Ovary (tissue), 3 donors: Measurements from ENCODE around the gene UBAP1L.
A peak's percentile ranks its signal among the peaks of the same experiment; 100 is the strongest.

Source experiments
- EP300 ChIP-seq: sonication (generic); formaldehyde crosslinking; IDR thresholded peaks from one replicate; pipeline ENCODE4 v1.6.1; 2017; ENCODE audit warnings: antibody characterized with exemption
- POLR2A ChIP-seq: fragments of 450-650 bp; IDR thresholded peaks from one replicate; pipeline ENCODE4 v1.6.1; 2017; ENCODE audit warnings: antibody characterized with exemption, mild to moderate bottlenecking, moderate library complexity
- TF ChIP-seq, protein P1 (sequence below), 3 donors: fragments of 450-650 bp in 2 of 3; fragments of 200-600 bp in 1 of 3; IDR thresholded peaks; one replicate each; pipeline versions ENCODE4 v1.5.1 to v1.8.0; 2016 to 2022; ENCODE audit warnings: antibody characterized with exemption in 3 of 3, mild to moderate bottlenecking in 1 of 3
- donor health status: DM: no; HTN: no; CAD: no.

DNA sequence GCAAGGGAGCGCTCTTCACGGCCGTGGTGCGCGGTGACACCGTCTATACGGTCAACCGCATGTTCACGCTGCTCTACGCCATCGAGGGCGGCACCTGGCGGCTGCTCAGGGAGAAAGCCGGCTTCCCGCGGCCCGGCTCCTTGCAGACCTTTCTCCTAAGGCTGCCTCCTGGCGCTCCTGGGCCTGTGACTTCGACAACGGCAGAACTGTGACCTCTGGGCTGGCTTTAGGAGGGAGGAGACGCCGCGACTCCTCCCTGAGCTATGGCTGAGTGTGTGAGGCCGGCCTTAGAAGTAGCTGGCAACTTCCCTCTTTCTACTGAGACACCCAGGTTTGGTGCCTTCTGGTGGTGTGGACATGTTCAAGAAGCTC is 37.0 kb downstream of the UBAP1L start:
- TF ChIP-seq, protein P1, sequence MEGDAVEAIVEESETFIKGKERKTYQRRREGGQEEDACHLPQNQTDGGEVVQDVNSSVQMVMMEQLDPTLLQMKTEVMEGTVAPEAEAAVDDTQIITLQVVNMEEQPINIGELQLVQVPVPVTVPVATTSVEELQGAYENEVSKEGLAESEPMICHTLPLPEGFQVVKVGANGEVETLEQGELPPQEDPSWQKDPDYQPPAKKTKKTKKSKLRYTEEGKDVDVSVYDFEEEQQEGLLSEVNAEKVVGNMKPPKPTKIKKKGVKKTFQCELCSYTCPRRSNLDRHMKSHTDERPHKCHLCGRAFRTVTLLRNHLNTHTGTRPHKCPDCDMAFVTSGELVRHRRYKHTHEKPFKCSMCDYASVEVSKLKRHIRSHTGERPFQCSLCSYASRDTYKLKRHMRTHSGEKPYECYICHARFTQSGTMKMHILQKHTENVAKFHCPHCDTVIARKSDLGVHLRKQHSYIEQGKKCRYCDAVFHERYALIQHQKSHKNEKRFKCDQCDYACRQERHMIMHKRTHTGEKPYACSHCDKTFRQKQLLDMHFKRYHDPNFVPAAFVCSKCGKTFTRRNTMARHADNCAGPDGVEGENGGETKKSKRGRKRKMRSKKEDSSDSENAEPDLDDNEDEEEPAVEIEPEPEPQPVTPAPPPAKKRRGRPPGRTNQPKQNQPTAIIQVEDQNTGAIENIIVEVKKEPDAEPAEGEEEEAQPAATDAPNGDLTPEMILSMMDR (IDR thresholded peaks at IDR 0.05) = peak; percentile 35 to 70 (median 56)
- TF ChIP-seq POLR2A (no peak), EP300 (no peak)
